ENCODE results near the gene PTPRM.

The PTPRM gene

DNA sequence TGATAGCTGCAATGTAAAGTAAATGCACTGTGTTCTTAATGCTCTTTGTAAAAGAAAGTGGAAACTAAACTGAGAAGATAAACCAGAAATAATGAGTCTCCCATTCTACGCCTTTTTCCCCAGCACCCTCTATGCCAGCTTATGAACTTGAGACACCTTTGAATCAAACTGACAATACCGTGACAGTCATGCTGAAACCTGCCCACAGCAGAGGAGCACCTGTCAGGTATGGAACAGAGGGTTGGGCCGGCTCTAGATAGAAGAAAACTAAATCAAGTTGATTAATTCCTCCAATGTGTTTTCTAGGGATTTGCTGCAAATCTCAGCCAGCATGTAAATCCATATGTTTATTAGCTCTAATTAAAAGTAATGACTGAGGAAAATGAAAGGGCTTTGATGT lies 521.5 kb downstream of the PTPRM start:
- Histone ChIP-seq H3K36me3 (ENCODE audit: control insufficient read depth, insufficient read depth, low read length) (no peaks in the 10 kb centered on the region), H3K4me1 (ENCODE audit: control insufficient read depth, insufficient read depth, low read length, poor library complexity, severe bottlenecking) (no peaks in the 10 kb centered on the region), H3K9me3 (ENCODE audit: control insufficient read depth, low read length) (no peaks in the 10 kb centered on the region), H3K4me3 (ENCODE audit: extremely low read depth, insufficient read depth, low read length, poor library complexity, severe bottlenecking) (no peak overlapping the region), H3K27ac (ENCODE audit: low read depth, low read length, severe bottlenecking) (no peak overlapping the region)
- WGBS, 2 experiments (ENCODE audit: insufficient coverage in 2 of 2), result 100% methylated on average over 1 to 2 of the region's 3 CpGs

DNA sequence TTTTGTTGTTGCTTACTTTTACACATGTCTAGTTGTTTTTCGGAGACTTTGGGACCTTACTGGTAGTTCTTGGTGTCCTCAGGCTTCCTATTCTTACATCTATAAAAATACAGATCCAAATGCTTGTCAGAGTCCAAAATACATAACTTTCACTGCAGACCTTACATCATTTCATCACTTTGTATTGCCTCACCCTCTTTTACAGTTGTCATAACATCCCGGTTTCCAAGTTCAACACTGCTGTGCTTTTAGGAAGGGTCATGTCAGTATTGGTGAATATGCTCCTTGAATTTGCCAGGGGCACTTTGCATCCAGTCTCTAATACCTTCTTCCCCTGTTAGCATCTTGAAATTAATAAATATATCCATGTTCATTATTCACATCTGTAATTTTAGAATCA lies 523.9 kb downstream of the PTPRM start:
- no peak overlapping the region for H3K4me3 ChIP-seq (ENCODE audit: extremely low read depth, insufficient read depth, low read length, poor library complexity, severe bottlenecking)
- H3K4me1 ChIP-seq (ENCODE audit: control insufficient read depth, insufficient read depth, low read length, poor library complexity, severe bottlenecking), result no peaks in the 10 kb centered on the region
- 86 to 100% methylated on average over 1 to 2 of the region's 2 CpGs for WGBS, 2 experiments (ENCODE audit: insufficient coverage in 2 of 2)
- no peaks in the 10 kb centered on the region for H3K9me3 ChIP-seq (ENCODE audit: control insufficient read depth, low read length)
- H3K27ac ChIP-seq (ENCODE audit: low read depth, low read length, severe bottlenecking), result no peak overlapping the region
- no peaks in the 10 kb centered on the region for H3K36me3 ChIP-seq (ENCODE audit: control insufficient read depth, insufficient read depth, low read length)

DNA sequence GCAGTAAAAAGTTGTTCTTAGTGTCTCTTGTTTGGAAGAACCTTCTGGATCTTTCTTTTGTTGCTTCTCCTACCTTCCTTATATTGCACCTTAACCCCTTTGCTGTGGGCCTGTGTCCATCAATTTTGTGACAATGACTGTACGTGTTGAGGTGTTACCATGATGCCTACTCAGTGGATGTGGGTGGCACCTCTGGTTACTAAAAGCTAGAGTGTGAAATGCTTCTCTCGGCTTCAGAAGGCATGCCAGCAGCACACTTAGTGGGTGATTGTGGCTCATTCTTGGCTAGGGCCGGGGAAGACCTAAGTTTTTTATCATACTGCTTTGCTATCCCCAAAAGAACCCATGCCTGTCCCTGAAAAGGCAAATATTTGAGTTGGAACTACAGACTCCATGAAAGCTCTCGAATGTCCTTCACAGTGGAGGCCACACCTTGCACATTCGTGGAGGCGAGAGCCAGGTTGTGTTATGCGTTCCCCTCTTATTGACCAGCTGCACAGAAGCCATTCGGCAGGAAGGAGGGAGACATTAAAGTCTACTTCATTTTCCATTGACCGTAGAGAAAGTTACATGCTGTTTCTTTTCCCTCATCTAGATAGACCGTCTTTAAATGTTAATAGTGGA lies 528.9 kb downstream of the PTPRM start:
- Histone ChIP-seq H3K36me3 (ENCODE audit: control insufficient read depth, insufficient read depth, low read length) (no peaks in the 10 kb centered on the region), H3K4me3 (ENCODE audit: extremely low read depth, insufficient read depth, low read length, poor library complexity, severe bottlenecking) (no peak overlapping the region), H3K9me3 (ENCODE audit: control insufficient read depth, low read length) (no peaks in the 10 kb centered on the region), H3K4me1 (ENCODE audit: control insufficient read depth, insufficient read depth, low read length, poor library complexity, severe bottlenecking) (no peaks in the 10 kb centered on the region), H3K27ac (ENCODE audit: low read depth, low read length, severe bottlenecking) (no peak overlapping the region)
- 99 to 100% methylated on average over 5 to 6 of the region's 10 CpGs for WGBS, 2 experiments (ENCODE audit: insufficient coverage in 2 of 2)

DNA sequence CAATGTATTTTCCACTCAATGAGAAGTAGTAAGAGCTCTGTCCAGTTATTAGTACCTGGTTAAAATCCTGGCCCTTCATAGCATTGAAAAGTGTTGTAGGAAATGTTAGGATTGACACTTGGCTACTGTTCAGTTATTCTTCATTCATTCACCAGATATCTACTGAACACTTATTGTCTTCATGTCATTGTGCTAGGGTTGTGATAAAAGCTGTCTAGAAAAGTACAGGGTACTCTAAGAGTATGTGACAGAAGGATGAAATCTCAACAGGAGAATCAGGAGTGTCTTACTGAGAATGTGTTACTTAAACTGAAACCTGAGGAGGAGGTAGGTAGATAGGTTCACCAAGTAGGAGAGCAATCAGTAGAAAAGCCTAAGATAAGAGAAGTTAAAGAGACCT lies 530.3 kb downstream of the PTPRM start:
- Histone ChIP-seq H3K36me3 (ENCODE audit: control insufficient read depth, insufficient read depth, low read length) (no peaks in the 10 kb centered on the region), H3K4me3 (ENCODE audit: extremely low read depth, insufficient read depth, low read length, poor library complexity, severe bottlenecking) (no peak overlapping the region), H3K4me1 (ENCODE audit: control insufficient read depth, insufficient read depth, low read length, poor library complexity, severe bottlenecking) (no peaks in the 10 kb centered on the region), H3K9me3 (ENCODE audit: control insufficient read depth, low read length) (no peaks in the 10 kb centered on the region), H3K27ac (ENCODE audit: low read depth, low read length, severe bottlenecking) (no peak overlapping the region)

DNA sequence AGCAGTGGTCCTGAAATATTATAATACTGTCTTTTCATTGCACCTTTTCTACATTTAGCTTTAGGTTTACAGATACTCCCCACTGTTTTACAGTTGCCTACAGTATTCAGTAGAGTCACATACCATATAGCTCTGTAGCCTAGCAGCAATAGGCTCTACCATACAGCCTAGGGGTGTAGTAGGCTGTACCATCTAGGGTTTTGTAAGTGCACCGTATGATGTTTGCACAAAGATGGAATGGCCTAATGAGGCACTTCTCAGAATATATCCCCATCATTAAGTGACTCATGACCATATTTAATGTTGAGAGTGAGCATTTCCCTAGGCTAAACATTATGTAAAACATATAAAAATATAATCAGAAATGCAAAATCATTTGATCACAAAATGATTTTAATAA lies 530.8 kb downstream of the PTPRM start:
- Histone ChIP-seq H3K36me3 (ENCODE audit: control insufficient read depth, insufficient read depth, low read length) (peaks cover 1% of the 10 kb centered on the region), H3K27ac (ENCODE audit: low read depth, low read length, severe bottlenecking) (no peak overlapping the region), H3K4me1 (ENCODE audit: control insufficient read depth, insufficient read depth, low read length, poor library complexity, severe bottlenecking) (no peaks in the 10 kb centered on the region), H3K9me3 (ENCODE audit: control insufficient read depth, low read length) (peaks cover 5% of the 10 kb centered on the region), H3K4me3 (ENCODE audit: extremely low read depth, insufficient read depth, low read length, poor library complexity, severe bottlenecking) (no peak overlapping the region)
- no CpG with 5 or more reads among the region's 1 CpG for WGBS, 2 experiments (ENCODE audit: insufficient coverage in 2 of 2)

DNA sequence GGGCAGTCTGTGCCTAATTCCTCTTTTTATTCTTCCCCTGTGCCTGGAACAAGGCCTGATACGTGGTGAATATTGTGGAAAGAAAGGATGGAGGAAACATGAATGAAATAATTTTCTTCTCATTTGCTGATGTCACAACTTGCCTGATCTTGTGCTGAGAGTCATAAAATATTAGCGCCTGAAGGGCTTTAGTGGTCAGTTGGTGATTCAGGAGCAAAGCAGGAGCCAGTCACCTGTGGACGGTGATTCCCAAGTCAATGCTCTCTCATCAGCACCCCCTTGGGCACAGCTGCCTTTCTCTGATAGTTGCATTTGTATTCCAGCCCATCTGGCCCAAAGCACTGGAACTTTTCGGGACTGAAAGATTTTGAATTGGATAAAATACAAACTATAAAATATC lies 539.5 kb downstream of the PTPRM start:
- Histone ChIP-seq H3K4me3 (ENCODE audit: extremely low read depth, insufficient read depth, low read length, poor library complexity, severe bottlenecking) (no peak overlapping the region), H3K9me3 (ENCODE audit: control insufficient read depth, low read length) (peaks cover 8% of the 10 kb centered on the region), H3K4me1 (ENCODE audit: control insufficient read depth, insufficient read depth, low read length, poor library complexity, severe bottlenecking) (no peaks in the 10 kb centered on the region), H3K36me3 (ENCODE audit: control insufficient read depth, insufficient read depth, low read length) (peaks cover 3% of the 10 kb centered on the region), H3K27ac (ENCODE audit: low read depth, low read length, severe bottlenecking) (no peak overlapping the region)
- 100% methylated on average over 1 of the region's 4 CpGs; no CpG with 5 or more reads in 1 of the 2 experiments for WGBS, 2 experiments (ENCODE audit: insufficient coverage in 2 of 2)

DNA sequence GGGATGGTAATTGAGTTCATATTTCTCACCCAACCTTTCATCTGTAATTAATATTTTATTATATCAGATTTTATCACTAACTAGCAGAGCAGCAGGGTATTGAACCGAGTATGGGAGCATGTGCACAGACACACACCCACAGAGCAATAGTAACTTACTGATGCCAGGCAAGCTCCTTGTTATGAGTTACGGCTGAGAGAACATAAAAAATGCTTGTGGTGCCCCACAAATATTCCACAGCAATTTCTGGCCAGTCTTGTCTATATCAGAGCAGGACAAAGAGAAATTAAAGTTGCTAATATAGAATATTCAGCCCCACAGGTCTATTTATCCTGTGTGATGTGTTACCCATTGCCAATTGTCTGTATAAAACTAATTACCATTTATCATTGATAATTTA lies 540.3 kb downstream of the PTPRM start:
- WGBS, 2 experiments (ENCODE audit: insufficient coverage in 2 of 2), result 86% methylated on average over 1 of the region's 2 CpGs; no CpG with 5 or more reads in 1 of the 2 experiments

DNA sequence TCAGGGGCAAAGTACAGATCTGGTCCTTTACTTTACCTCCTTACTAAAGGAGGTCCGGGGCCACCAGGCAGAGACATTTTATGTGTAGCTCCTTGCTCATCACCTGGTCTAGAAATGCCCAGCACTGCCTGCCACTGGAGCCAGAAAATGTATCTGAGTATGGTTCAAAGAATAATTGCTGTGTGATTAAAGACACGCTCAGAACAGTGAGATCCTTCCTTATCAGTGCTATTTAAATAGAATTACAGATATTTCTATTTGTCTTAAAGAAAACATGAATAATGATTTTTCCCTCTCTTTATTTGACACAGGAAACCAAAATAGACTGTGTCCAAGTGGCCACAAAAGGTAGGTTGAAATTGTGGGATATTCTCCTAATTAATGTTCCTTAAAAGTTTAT lies 547.4 kb downstream of the PTPRM start:
- H3K36me3 ChIP-seq (ENCODE audit: control insufficient read depth, insufficient read depth, low read length), result no peaks in the 10 kb centered on the region
- WGBS, 2 experiments (ENCODE audit: insufficient coverage in 2 of 2), result no CpG with 5 or more reads among the region's 2 CpGs
- no peak overlapping the region for H3K4me3 ChIP-seq (ENCODE audit: extremely low read depth, insufficient read depth, low read length, poor library complexity, severe bottlenecking)
- H3K4me1 ChIP-seq (ENCODE audit: control insufficient read depth, insufficient read depth, low read length, poor library complexity, severe bottlenecking), result no peaks in the 10 kb centered on the region
- H3K9me3 ChIP-seq (ENCODE audit: control insufficient read depth, low read length), result no peaks in the 10 kb centered on the region
- H3K27ac ChIP-seq (ENCODE audit: low read depth, low read length, severe bottlenecking), result no peak overlapping the region

More for the DNA sequence above, 540.3 kb downstream of the PTPRM start:
- no peaks in the 10 kb centered on the region for H3K4me1 ChIP-seq (ENCODE audit: control insufficient read depth, insufficient read depth, low read length, poor library complexity, severe bottlenecking)
- H3K36me3 ChIP-seq (ENCODE audit: control insufficient read depth, insufficient read depth, low read length), result peaks cover 3% of the 10 kb centered on the region
- peaks cover 8% of the 10 kb centered on the region for H3K9me3 ChIP-seq (ENCODE audit: control insufficient read depth, low read length)
- no peak overlapping the region for H3K27ac ChIP-seq (ENCODE audit: low read depth, low read length, severe bottlenecking)
- no peak overlapping the region for H3K4me3 ChIP-seq (ENCODE audit: extremely low read depth, insufficient read depth, low read length, poor library complexity, severe bottlenecking)

DNA sequence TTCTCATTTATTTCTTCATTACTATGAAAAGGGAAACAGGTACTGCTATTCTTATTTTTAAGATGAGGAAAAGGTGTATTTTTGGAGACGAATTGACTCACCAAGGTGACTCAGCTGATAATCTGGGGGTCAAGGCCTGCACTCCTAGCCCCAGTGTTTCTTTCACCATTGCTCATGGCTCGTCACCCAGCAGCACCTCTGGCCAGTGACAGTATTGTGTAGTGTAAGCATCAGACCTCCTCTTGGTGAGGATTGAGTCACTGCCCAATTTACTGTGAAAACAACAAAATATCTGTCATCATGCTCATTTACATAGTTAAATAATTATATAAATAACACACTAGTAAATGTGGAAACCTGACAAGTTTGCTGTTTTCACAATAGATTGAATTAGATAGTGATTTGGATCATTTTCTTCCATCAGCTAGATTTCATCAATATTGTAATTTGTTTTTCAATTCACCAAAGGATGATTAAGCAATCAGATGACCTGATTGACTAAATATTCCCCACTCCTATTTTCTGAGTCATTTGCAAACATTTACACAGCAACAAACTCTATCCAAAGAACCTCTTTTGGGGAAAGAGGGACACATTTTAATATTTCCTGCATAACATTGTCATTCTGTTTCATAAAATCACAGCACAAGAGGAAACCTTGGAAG lies 549.4 kb downstream of the PTPRM start:
- WGBS, 2 experiments (ENCODE audit: insufficient coverage in 2 of 2), result 80 to 100% methylated on average over 1 of the region's 2 CpGs
- Histone ChIP-seq H3K27ac (ENCODE audit: low read depth, low read length, severe bottlenecking) (no peak overlapping the region), H3K9me3 (ENCODE audit: control insufficient read depth, low read length) (no peaks in the 10 kb centered on the region), H3K36me3 (ENCODE audit: control insufficient read depth, insufficient read depth, low read length) (no peaks in the 10 kb centered on the region), H3K4me1 (ENCODE audit: control insufficient read depth, insufficient read depth, low read length, poor library complexity, severe bottlenecking) (peaks cover 2% of the 10 kb centered on the region), H3K4me3 (ENCODE audit: extremely low read depth, insufficient read depth, low read length, poor library complexity, severe bottlenecking) (no peak overlapping the region)

DNA sequence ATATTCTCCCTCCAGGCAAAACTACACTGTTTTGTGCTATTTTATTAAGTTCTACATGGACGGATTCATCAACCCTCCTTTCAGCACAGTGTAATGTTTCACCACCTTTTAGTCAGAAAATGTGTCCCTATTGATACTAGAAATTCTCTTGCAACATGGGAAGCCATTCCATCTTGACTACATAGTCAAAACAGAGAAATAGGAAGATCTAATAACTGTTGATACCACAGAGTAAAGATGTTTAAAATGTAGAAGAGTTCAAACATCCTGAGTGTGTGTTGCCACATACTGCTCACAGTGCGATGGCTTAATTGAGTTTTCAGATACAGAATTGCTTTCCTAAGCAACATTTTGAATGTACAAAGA lies 549.9 kb downstream of the PTPRM start:
- H3K27ac ChIP-seq (ENCODE audit: low read depth, low read length, severe bottlenecking), result no peak overlapping the region
- peaks cover 7% of the 10 kb centered on the region for H3K4me1 ChIP-seq (ENCODE audit: control insufficient read depth, insufficient read depth, low read length, poor library complexity, severe bottlenecking)
- H3K36me3 ChIP-seq (ENCODE audit: control insufficient read depth, insufficient read depth, low read length), result no peaks in the 10 kb centered on the region
- H3K9me3 ChIP-seq (ENCODE audit: control insufficient read depth, low read length), result no peaks in the 10 kb centered on the region
- no peak overlapping the region for H3K4me3 ChIP-seq (ENCODE audit: extremely low read depth, insufficient read depth, low read length, poor library complexity, severe bottlenecking)
- no CpG with 5 or more reads among the region's 2 CpGs for WGBS, 2 experiments (ENCODE audit: insufficient coverage in 2 of 2)

DNA sequence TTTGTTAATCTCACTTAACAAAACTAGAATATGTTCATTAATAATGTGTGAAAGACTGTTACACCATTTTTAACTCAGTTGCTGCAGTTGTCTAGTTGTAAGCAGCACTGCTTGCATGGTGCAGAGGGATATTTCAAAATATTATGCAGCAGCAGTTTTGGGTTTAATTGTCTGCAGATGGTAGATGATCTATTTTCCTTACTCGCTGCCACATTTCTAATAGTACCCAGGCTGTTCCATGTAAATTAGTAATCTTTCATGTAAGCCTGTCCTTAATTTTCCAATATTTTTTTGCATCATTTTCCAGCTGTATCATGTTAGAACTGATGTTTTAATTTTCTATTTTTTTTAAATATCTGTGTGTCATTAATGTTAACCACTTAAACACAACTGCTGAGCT lies 554.0 kb downstream of the PTPRM start:
- no CpG with 5 or more reads among the region's 1 CpG for WGBS, 2 experiments (ENCODE audit: insufficient coverage in 2 of 2)
- Histone ChIP-seq H3K9me3 (ENCODE audit: control insufficient read depth, low read length) (no peaks in the 10 kb centered on the region), H3K36me3 (ENCODE audit: control insufficient read depth, insufficient read depth, low read length) (no peaks in the 10 kb centered on the region), H3K4me1 (ENCODE audit: control insufficient read depth, insufficient read depth, low read length, poor library complexity, severe bottlenecking) (peaks cover 27% of the 10 kb centered on the region), H3K4me3 (ENCODE audit: extremely low read depth, insufficient read depth, low read length, poor library complexity, severe bottlenecking) (no peak overlapping the region), H3K27ac (ENCODE audit: low read depth, low read length, severe bottlenecking) (no peak overlapping the region)

Measured in mesodermal cell (in vitro differentiated cells).